Fibroblast of skin of left biceps (primary cell): ENCODE data around the gene C10orf90.

Experiments used
- DNase-seq, 2 experiments: peaks; one replicate each; pipeline ENCODE4 v3.0.0-alpha.2; 2013; ENCODE audit warnings: low read depth in 2 of 2

Gene C10orf90

DNA sequence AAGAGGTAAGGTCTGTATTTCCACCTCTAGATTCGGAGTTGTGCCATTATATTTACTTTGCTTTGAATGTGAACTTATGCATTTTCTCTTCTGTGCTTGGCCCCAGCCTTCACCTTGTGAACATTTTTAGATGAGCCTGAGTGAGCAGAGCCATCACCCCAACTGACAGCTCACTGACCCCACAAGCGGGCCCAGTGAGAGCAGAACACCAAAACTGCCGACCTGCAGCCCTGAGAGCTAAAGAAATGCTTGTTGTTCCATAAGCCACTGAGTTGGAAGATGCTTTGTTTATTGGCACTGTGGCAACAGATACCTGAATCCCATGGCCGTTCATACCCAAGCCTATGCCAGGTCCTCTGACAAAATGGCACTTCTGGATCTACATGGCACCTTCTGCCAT is 37.8 kb downstream of the C10orf90 start:
- DNase-seq: no peak

DNA sequence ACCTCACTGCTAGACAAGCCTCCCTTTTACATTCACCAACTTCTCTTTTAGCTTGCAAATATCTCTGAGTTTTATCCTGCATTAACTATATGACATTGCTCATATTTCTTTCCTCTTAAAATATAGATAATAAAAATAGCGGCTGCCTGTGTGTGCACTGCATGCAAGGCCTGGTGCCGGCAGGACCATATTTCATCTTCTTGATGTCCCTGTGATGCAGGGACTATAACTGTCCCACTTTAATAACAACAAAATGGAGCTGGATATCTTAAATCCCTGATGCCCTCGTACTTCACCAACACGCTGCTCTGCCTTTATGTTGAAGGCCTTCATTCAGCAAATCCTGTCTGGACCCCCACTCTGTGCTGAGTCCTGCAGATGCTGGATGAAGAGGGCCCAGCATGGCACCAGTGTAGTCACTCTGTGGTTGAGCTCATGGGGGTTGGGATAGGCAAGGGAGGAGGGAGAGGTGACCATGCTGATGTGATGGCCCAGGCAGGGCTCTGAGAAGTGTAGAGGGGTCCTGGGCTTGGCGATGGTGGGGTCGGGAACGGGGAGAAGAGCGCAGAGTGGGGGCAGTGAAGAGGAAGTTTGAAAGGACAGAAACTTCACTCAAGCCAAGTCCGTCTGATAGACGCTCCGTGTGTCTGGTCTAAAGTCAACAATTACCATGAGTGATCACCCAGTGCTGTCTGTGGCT is 40.4 kb downstream of the C10orf90 start:
- no peak for DNase-seq

DNA sequence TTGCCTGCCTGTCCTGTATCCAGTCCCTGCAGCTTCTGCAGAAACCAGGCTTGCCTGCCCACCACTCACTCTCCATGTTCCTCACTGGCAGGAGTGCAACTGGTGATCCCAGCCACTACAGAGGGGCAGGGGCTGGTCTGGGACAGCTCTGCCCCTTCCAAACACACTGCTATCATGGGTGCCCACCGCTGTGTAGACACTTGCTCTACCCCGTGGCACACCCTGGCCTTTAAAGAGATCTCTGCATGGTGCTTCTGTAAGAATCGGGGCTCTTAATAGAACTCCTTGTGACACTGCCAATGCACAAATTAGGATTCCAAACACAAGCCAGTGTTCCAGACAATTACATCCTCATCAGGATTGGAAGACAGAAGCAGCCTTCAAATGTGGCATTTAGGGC is 41.7 kb downstream of the C10orf90 start:
- no peak for DNase-seq

DNA sequence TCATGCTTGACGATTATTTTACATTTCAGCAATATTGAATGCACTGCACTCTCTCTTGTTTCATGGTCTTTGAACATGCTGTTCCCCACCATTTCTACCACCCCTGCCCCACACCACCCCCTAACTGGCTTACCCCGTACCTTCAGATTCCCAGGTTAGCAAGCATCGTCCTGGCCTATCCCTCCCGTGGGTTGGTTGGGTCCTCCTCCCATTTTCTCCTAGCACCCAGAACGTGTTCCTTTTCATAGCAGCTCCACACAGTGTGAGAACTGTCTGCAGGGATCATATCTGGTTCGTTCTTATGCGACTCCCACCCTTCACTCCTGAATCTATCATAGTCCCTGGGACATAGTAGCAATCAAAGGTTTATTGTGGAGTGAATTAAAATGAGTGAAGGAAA is 48.6 kb downstream of the C10orf90 start:
- DNase-seq: no peak

DNA sequence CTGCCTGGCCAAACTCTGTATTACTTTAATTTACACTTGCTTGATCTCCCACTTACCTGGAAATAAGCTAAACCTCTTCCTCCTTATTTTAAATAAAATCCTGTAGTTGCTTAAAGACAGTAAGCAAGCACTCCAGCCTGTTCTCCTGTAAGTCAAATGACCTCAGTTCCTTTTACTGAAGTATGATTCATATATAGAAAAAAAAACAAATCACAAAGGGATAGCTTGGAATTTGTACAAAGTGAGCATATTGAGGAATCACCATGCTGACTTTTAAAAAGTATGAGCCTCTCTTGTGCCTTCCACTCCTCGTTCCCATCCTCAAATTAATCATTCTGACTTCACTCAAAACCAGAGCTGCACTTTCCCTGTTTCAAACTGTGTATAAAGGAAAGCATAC is 52.0 kb downstream of the C10orf90 start:
- DNase-seq: peak in 1 of 2 experiments; percentile 18

DNA sequence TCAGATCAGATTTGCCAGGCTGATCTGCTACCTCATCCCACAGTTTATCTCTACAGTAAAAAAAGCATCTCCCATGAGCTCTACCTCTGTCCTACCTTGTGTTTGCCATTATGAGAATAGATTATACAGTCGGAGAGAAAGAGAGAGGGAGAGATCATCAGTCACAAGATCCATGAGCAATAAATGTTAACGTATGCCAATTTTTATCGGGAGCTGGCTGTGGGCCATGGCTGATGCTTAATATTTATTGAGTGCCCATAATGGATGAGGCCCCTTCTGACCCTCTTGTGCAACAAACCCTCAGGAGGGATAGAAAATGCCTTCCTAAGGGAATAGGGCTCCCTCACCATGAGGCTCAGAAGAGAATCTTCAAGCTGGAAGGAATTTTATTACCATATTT is 52.8 kb downstream of the C10orf90 start:
- DNase-seq: no peak

DNA sequence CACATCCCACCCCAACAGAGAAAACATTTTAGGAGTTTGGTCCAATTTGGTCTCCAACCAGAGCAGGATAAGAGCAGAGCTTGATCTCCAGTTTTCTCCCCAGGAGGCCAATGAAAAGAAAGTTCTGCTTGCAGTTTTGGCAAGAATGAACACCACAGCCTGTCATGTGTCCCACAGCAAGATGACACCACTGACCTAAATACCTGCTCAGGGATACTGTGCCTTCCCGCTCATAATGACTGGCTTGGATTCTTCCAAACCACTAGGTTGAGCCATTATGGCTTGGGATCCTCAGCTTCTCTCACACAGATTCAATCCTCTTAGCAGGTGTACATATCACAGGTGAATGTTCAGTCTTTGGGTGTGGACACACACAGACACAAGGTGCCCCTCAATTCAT is 53.3 kb downstream of the C10orf90 start:
- no peak for DNase-seq

DNA sequence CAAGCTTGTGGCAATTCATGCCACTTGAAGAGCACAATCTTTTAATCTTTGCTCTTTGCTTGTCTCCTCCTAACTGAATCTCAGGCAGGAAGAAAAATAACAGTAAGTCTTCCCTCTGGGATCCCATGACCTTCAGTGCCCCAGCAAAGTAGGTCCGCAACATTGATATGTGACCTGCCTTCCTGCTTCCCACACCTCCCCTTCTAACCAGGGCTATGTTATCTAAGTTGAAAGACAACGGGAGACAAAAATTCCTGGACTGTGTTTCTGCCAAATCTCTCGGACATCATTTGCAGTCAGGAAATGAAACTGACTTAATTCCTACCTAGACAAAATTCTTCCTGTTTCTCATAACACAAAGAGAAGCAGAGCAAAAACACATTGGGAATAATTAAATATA is 53.8 kb downstream of the C10orf90 start:
- no peak for DNase-seq

DNA sequence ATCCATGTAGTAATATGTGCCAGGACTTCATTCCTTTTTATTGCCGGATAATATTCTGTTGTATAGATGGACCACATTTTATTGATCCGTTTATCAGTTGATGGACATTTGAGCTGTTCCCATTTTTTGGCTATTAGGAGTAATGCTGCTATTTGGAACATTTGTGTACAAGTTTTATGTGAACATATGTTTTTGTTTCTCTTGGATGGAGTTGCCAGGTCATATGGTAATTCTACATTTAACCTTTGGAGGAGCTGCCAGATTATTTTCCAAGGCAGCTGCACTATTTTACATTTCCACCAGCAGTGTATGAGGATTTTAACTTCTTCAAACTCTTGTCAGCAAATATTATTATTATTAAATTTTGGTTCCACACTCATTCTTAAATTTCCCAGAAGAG is 59.2 kb downstream of the C10orf90 start:
- DNase-seq: no peak

DNA sequence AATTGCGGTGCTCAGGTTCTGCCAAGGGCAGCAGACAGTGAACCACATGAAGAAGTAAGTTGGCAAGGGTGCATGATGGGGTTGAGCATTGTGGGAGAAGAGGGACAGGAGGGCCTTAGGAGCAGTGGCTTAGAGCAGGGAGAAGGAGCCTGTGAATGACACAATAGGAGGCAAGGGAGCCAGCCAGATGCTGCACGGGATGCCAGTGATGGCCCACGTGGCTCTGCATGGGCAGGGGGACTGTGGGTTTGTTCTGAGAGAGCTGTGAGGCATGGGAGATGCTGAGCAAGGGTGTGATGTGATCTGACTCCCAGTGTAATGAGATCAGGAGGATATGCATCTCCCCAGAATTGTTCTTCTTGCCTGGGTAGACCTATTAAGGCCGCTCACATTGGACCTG is 60.9 kb downstream of the C10orf90 start:
- DNase-seq: no peak

DNA sequence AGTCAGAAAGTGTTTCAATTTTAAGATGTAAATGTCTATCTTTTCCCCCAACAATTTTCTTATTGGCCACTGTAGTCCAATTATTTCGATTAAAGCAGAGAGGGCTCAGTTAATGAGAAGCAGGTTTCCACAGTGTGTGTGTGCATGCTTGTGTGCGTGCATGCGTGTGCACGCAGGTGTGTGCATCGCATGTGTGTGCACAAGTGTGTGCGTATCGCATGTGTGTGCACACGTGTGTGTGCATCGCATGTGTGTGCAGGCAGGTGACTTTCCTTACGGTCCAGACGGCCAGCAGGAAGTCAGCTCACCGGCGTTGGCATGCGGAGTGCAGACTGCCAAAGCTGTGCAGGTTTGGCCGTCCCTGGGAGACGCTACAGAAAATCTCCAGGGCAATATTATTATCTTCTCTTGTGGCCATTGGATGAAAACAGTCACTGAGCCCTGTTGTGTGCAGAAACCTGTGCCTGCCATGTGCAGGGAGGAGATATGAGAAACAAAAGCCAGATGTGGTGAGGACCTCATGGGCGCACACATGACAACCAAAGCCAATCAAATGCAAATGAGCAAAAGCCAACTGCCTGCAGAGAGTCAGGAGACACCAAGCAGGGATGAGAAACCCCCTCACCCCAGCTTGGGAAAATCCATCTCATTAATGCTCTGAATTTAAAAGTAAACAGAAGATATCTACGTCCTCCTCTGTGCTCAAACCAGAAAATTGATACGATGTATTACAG is 70.4 kb downstream of the C10orf90 start:
- DNase-seq: no peak

DNA sequence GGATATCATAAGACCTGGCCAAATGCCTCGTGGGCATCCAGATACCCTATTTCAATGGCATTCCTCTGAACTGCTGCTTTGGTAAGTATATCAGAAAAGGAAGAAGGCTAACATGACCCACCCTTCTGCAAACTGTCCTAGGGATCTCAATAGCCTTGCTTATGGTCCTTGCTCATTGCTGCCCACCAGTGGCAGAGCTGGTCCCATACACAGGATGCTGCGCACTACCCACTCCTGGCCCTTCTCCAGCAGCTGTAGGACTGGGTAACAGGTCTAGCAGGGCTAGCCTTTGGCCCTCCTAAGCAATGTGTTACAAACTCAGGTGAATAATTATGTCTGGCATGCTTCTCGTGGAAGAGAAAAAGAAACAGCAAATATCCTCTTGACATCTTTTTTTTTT is 72.5 kb downstream of the C10orf90 start:
- no peak for DNase-seq

DNA sequence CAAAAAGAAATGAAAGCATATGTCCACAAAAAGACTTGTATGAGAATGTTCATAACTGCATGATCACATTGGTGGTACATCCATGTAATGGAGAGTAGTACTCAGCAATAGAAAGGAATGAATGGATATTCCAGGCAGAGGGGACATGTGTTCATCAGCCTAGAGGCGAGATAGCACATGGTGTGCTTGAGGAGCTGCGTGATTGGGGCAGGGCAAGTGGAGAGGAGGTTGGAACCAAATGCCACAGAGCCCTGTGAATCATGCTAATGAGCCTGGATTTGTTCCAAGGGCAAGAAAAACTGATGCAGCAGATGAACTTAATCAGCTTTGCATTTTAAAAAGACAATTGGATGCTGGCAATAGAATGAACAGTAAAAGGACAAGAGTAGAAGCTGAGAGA is 73.3 kb downstream of the C10orf90 start:
- DNase-seq: no peak

DNA sequence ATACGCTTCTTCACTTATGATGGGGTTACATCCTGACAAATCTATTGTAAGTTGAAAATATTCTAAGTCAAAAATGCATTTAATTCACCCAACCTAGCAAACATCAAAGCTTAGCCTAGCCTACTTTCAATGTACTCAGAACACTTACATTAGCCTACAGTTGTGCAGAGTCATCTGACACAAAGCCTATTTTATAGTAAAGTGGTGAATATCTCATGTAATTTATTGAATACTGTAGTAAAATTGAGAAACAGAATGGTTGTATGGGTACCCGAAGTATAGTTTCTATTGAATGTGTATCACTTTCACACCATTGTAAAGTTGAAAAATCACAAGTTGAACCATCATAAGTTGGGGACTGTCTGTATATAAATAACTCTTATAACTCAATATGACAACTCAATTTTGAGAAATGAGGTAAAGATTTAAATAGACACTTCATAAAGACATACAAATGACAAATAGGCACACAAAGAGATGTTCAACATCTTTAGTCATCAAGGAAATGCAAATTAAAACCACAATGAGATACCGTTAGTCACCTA is 73.9 kb downstream of the C10orf90 start:
- no peak for DNase-seq

DNA sequence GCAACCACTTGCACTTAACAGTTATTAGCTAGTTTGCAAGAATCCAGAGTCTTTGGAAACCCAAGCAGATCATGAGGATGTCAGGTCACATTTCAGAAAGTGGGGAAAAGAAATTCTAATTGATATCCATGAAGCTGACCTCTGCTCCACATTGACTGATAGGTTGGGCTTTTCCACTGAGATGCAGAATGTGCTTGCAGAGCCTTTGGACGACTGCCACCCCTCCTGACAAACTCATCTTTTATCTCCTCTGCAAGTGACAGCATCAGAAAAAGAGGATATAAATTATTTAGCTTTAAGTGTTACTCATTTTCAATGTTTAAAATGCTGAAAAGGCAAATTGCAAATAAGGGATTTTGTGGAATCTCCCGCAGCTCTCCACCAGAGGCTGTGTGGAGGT is 75.3 kb downstream of the C10orf90 start:
- DNase-seq: no peak

DNA sequence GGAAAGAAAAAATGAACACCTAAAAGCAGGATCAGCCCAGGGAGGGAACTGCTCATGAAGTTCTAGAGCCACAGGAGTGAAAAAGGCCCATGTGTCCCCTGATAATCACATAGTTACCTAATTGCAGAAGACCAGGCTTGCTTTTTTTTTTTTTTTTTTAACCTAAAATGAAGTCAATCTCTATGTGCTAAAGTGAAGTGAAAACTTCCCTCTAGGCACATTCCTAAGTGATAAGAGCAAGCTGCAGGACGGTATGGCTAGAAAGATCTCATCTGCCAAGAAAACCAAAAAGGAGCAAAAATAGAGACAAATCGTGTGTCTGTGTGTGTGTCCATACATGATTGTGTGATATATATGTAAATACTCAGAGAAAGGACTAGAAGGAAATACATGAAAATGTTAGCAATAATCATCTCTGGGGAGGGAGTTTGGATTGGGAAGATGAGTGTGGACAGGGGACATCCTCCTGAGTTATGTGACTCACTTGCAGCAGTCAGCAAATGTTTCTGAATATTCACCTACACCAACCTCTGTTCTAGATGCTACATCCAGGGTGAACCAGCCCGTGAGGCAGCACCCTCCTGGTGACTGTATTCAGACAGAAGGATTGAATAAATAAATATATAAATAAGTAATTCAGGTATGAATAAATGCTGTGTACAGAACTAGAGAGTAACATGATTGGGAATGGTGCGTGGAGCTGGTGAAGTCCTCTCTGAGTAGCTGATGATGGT is 76.4 kb downstream of the C10orf90 start:
- no peak for DNase-seq

DNA sequence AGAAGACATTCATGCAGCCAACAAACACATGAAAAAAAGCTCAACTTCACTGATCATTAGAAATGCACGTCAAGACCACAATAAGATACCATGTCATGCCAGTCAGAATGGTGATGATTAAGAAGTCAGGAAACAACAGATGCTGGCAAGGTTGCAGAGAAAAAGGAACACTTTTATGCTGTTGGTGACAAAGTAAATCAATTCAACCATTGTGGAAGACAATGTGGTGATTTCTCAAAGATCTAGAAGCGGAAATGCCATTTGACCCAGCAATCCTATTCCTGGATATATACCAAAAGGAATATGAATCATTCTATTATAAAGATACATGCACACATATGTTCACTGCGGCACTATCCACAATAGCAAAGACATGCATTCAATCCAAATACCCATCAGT is 77.6 kb downstream of the C10orf90 start:
- DNase-seq: no peak

DNA sequence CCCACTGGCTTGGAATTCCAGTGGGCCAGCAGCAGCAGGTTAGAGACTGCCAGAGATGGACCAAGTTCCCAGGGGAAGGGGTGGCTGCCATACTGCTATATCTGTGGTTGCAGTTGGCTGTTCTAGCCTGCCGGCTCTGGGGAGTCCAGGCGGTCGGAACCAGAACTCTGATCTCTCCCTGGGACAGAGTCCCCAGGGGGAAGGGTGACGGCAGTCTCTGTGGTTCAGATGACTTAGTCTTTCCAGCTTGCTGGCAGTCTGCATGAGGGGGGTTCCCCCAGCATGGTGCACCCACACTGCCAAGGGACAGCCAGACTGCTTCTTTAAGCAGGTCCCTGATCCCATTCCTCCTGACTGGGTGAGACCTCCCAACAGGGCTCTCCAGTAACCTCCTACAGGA is 82.5 kb downstream of the C10orf90 start:
- no peak for DNase-seq

DNA sequence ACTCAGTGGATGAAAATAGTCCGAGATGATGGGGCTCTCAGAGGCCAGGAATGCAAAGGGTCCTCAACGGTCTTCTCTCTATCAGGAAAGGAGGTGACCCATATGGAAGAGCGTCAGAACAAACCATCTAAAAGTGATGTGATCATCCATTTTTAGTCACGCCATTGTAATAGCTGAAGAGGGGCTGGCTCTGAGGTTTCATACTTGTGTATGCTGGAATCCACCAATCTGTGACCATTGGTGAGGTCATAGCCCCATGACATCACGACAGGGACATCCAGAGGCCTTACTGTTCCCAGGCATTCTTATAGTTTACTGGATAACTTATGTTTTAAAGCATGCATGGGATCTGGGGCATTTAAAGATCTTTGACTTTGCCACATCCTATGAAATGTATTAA is 83.6 kb downstream of the C10orf90 start:
- DNase-seq: no peak

DNA sequence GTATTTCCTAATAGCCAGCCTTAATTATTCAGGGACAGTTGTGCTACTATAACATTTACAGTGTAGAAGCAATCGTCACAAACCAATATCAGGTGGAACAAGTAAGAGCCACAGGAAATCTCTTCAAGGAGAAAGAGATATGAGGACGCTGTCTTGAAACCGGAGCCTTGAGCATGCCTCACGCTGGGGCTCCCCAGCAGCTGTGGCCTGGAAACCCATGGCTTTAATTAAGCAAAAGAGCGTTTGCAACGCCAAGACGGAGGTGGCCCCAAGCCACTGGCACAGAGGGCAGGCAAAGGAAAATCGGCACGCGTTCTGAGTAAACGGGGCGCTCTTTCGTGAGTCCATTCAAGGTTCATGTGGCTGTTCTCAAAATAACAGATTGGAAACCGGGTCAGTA is 84.4 kb downstream of the C10orf90 start:
- DNase-seq: no peak

DNA sequence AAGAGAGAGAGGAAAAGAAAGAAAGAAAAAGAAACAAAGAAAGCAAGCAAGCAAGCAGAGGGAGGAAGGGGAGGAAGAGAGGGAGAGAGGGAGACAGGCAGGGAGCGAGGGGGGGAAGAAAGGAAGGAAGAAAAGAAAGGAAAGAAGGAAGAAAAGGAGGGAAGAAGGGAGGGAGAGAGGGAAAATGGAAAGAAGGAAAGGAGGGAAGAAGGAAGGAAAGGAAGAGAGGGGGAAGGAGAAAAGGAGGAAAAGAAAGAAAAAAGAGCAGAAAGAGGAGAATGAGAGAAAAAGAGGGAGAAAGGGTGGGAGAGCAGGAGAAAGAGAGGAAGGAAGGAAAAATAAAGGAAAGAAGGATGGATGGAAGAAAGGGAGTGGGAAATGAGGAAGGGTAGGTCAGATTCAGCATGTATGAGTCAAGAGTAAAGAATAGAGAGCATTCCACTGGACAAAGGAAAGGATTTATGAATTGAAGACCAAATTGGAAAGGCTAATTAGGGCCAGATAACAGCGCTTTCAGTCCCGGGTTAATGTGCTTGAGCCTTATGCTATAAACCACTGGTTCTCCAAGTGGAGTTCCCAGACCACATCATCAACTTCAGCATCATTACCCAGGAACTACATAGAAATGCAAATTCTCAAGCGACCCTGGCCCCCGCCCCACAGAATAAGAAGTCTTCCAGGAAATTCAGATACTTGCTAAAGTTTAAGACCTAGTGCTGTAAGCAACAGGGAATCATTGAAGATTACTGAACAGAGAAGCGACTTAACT is 85.1 kb downstream of the C10orf90 start:
- no peak for DNase-seq

DNA sequence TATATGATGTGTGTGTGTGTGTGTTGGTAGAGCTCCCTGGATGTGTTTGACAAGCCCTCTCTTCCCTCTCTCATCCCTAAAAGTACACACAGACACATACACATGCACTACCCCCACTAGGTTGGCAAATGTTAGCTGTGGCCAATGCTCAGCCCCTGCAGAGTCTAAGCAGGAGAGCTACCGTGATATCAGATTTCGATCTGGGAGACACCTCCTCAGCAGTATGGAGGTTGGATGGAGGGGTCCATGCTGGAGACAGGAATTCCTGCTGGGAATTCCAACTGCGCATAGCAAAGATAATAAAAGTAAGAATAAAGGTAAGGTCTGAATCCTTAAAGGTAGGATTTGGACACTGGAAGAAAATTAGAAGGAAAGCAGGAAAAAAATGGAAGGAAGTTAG is 85.7 kb downstream of the C10orf90 start:
- no peak for DNase-seq
